Uterus (tissue), 4 donors: Measurements from ENCODE around the gene TPO. TPM values are rescaled to one million over a fixed set of nuclear protein-coding genes. Genes with fewer than 3 reads are reported as not detected.

Experiments
- DNase-seq, 2 donors: peaks; one replicate each; pipeline ENCODE4 v3.0.0-alpha.2; 2019 to 2020
- H3K27ac ChIP-seq, 2 donors: fragments of 200-600 bp; sonication (generic); 1 replicate in 1 of 2; 2 replicates in 1 of 2; pipeline ENCODE4 v1.5.1; 2016 to 2018
- H3K27me3 ChIP-seq, 2 donors: fragments of 200-600 bp; sonication (generic); one replicate each; pipeline ENCODE4 v1.5.1; 2018 to 2019; ENCODE audit warnings: control low read depth in 1 of 2
- H3K36me3 ChIP-seq, 2 donors: fragments of 200-600 bp; sonication (generic); one replicate each; pipeline ENCODE4 v1.5.1; 2019; ENCODE audit warnings: control low read depth in 1 of 2
- H3K4me1 ChIP-seq, 2 donors: fragments of 200-600 bp; sonication (generic); one replicate each; pipeline ENCODE4 v1.5.1; 2018 to 2019; ENCODE audit warnings: control low read depth in 1 of 2
- H3K4me3 ChIP-seq, 2 donors: fragments of 200-600 bp; sonication (generic); 1 replicate in 1 of 2; 2 replicates in 1 of 2; pipeline ENCODE4 v1.5.1; 2018 to 2019; ENCODE audit warnings: mild to moderate bottlenecking in 1 of 2
- H3K9me3 ChIP-seq, 2 donors: fragments of 200-600 bp; sonication (generic); one replicate each; pipeline ENCODE4 v1.5.1; 2019; ENCODE audit warnings: control low read depth in 1 of 2
- POLR2A ChIP-seq, 2 donors: fragments of 450-650 bp; IDR thresholded peaks; one replicate each; pipeline ENCODE4 v1.6.1; 2016; ENCODE audit warnings: antibody characterized with exemption in 2 of 2, mild to moderate bottlenecking in 1 of 2, moderate library complexity in 1 of 2
- intact Hi-C: fragments of 100-400 bp; cut with DNase I; formaldehyde crosslinking; loops from one replicate; pipeline ENCODE4 v1.15.1; 2023; ENCODE audit warnings: low total_unique reads
- total RNA-seq, 4 donors: library from RNA; depleted of rRNA in 3 of 4; stranded (reverse); fragments of >200 nt in 3 of 4; gene quantifications; one replicate each; pipeline versions ENCODE4 v1.1.0 to v1.2.4, GENCODE V29; 2014 to 2023
- TF ChIP-seq, protein P1 (sequence below), 4 experiments: fragments of 200-600 bp in 2 of 4; fragments of 450-650 bp in 2 of 4; sonication (generic) in 2 of 4; IDR thresholded peaks; one replicate each; pipeline ENCODE4 v1.5.1; 2016 to 2019; ENCODE audit warnings: antibody characterized with exemption in 4 of 4, mild to moderate bottlenecking in 2 of 4, moderate library complexity in 1 of 4
- donor health status: DM: yes; HTN: yes; CAD: no.

The TPO gene
- total RNA-seq, 4 donors from 2014 or later = 4.4 TPM; not detected in 3

DNA sequence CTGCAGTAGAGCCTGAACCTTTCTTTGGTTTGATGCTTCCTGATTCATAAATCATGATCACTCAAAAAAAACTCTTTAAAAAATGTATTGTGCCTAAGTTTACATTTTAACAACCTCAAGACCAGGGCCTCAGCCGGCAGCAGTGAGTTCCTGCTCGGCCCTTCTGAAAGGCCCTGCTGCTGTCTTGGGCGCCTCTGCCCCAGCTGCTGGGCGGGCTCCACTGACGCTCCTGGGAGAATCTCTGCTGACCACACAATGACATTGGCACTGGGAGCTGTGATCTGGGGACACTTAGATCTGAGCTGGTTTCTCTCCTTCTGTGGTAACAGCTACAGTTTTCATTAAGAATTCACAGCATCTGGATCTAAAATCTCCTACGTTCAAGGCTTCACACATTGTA lies 25.7 kb downstream of the TPO start:
- H3K27ac ChIP-seq = no peak overlapping the region
- no peaks in the 10 kb centered on the region for H3K4me1 ChIP-seq
- no peaks in the 10 kb centered on the region for H3K9me3 ChIP-seq
- no peak for DNase-seq
- TF ChIP-seq, protein P1, sequence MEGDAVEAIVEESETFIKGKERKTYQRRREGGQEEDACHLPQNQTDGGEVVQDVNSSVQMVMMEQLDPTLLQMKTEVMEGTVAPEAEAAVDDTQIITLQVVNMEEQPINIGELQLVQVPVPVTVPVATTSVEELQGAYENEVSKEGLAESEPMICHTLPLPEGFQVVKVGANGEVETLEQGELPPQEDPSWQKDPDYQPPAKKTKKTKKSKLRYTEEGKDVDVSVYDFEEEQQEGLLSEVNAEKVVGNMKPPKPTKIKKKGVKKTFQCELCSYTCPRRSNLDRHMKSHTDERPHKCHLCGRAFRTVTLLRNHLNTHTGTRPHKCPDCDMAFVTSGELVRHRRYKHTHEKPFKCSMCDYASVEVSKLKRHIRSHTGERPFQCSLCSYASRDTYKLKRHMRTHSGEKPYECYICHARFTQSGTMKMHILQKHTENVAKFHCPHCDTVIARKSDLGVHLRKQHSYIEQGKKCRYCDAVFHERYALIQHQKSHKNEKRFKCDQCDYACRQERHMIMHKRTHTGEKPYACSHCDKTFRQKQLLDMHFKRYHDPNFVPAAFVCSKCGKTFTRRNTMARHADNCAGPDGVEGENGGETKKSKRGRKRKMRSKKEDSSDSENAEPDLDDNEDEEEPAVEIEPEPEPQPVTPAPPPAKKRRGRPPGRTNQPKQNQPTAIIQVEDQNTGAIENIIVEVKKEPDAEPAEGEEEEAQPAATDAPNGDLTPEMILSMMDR (IDR thresholded peaks at IDR 0.05) = no peak
- no peak overlapping the region for H3K4me3 ChIP-seq
- no peaks in the 10 kb centered on the region for H3K36me3 ChIP-seq
- intact Hi-C loops = no loop called here
- H3K27me3 ChIP-seq = no peaks in the 10 kb centered on the region

DNA sequence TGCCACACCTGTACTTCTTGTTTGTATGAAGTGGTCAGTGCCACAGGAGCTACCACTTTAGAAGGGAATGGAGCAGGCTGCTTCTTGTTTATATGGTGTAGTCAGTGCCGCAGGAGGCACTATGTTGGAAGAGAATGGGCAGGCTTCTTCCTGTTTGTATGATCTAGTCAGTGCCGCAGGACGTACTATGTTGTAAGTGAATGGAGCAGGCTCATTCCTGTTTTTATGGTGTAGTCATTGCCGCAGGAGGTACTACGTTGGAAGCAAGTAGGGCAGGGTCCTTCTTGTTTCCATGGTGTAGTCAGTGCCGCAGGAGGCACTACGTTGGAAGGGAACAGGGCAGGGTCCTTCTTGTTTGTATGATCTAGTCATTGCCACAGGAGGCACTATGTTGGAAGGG lies 27.3 kb downstream of the TPO start:
- intact Hi-C loops = no loop called here
- no peak for DNase-seq
- TF ChIP-seq, protein P1 (IDR thresholded peaks at IDR 0.05) = no peak
- no peak for TF ChIP-seq POLR2A (IDR thresholded peaks at IDR 0.05)
- Histone ChIP-seq H3K4me1 (no peaks in the 10 kb centered on the region), H3K36me3 (no peaks in the 10 kb centered on the region), H3K4me3 (no peak overlapping the region), H3K27me3 (no peaks in the 10 kb centered on the region), H3K9me3 (no peaks in the 10 kb centered on the region), H3K27ac (no peak overlapping the region)

DNA sequence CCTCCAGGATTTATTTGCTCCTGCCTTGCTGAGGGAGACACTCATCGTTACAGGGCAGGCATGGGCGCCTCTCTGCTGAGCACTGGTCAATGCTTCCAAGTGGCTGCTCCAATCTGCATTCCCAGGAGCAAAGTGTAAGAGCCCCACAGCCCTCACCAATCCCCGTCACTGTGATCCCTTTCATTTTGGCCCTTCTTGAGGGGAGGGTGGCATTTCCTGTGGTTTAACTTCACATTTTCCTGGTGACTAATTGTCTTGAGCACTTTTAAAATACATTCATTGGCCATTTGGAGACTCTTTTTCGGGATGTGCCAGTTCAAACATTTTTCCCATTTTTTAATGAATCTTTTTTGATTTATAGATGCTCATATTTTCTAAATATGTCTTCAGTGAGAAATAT lies 33.0 kb downstream of the TPO start:
- no peak for DNase-seq
- intact Hi-C loops = no loop called here
- H3K36me3 ChIP-seq = no peaks in the 10 kb centered on the region

DNA sequence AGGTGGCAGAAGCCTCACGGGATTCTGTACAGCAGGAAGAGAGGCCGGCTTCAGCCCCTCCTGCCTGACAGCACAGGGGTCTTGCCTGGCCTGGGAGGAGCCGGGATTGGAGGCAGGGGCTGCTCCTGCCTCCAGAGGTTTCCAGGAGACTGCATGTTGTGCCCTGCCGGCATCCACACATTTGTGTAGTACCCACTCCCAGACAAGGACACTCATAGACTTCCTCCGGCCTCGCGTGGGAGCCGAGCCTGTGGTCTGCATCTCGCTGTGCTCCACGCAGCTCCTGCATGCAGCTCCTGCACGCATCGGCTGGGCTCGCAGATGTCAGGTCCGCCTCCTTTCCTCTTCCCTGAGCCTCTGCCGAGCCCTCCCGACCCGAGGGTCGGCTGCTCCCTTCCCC lies 34.7 kb downstream of the TPO start:
- intact Hi-C loops = no loop called here
- H3K4me3 ChIP-seq = no peak overlapping the region
- no peaks in the 10 kb centered on the region for H3K36me3 ChIP-seq
- H3K9me3 ChIP-seq = no peaks in the 10 kb centered on the region
- H3K4me1 ChIP-seq = no peaks in the 10 kb centered on the region
- no peak for DNase-seq
- no peaks in the 10 kb centered on the region for H3K27me3 ChIP-seq
- TF ChIP-seq, protein P1 (IDR thresholded peaks at IDR 0.05) = no peak
- no peak for TF ChIP-seq POLR2A (IDR thresholded peaks at IDR 0.05)
- H3K27ac ChIP-seq = no peak overlapping the region

More for the DNA sequence above, 33.0 kb downstream of the TPO start:
- H3K27me3 ChIP-seq = no peaks in the 10 kb centered on the region
- H3K4me1 ChIP-seq = no peaks in the 10 kb centered on the region
- TF ChIP-seq, protein P1 (IDR thresholded peaks at IDR 0.05) = no peak
- TF ChIP-seq POLR2A (IDR thresholded peaks at IDR 0.05) = no peak
- H3K4me3 ChIP-seq = no peak overlapping the region
- H3K9me3 ChIP-seq = no peaks in the 10 kb centered on the region
- H3K27ac ChIP-seq = no peak overlapping the region

DNA sequence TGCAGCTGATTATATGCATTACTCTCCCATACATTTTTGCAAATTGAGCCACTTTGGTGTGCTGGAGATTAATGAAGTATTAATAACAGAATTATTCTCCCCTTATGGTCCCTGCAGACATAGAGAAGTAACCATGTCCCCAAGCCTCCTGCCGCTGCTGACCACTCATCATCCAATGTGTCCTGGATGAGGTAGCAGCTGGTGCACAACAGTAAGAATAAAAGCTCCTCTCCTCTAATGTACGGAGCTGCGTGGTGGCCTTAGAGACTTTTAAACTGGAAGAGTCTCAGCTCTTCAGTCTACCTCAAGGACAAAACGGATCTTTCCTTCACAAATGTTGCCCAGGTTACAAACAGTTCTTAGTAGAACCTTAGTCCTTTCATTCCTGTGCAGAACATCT lies 37.7 kb downstream of the TPO start:
- no peak for TF ChIP-seq POLR2A (IDR thresholded peaks at IDR 0.05)
- TF ChIP-seq, protein P1 (IDR thresholded peaks at IDR 0.05) = no peak

More for the DNA sequence above, 37.7 kb downstream of the TPO start:
- Histone ChIP-seq H3K27ac (no peak overlapping the region), H3K36me3 (no peaks in the 10 kb centered on the region), H3K4me3 (no peak overlapping the region), H3K4me1 (no peaks in the 10 kb centered on the region), H3K9me3 (no peaks in the 10 kb centered on the region), H3K27me3 (no peaks in the 10 kb centered on the region)
- intact Hi-C loops = no loop called here
- no peak for DNase-seq
